SH-SY5Y (cell line): Measurements from ENCODE around the gene EFR3B.

Experiments used
- GATA2 ChIP-seq: IDR thresholded peaks from 2 replicates; pipeline ENCODE4 v1.6.1; 2011; ENCODE audit warnings: mild to moderate bottlenecking, low read depth, low read length
- GATA3 ChIP-seq: IDR thresholded peaks from 2 replicates; pipeline ENCODE4 v1.6.1; 2011; ENCODE audit warnings: low read depth, mild to moderate bottlenecking, low read length, moderate library complexity

The EFR3B gene

GRCh38 chr2:25131253-25131566 lies 89.3 kb downstream of the EFR3B start:
- no peak for TF ChIP-seq GATA2

DNA sequence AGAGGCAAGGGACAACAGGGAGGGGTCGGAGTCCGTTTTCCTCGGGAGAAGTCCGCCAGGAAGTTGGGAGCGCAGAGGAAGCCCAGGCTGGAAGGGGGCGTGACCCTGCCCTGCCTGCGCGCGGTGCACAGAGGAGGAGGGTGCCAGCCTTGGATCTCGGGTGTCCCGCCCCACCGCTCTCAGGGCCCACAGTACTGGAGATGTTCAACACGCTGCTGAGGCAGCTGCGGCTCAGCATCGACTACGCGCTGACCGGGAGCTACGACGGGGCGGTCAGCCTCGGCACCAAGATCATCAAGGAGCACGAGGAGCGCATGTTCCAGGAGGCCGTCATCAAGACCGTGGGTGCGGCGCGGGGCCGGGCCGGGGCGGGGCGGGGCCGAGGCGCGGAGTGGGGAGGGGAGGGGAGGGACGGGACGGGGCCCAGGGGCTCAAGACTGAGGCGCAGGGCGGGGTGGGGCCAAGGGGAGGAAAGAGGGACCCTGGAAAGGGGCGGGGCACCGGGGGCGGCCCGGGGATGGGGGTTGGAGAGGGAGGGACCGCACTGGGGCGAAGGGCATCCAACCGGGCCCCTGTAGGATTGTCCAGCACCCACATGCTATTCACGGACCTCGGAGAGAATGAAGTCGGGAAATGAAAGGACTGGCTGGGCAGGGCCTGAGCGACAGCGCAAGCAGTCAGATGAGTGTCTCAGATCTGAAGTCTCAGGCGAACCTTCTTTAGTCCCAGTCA lies 89.9 kb downstream of the EFR3B start:
- TF ChIP-seq GATA3 (no peak), GATA2 (no peak)

DNA sequence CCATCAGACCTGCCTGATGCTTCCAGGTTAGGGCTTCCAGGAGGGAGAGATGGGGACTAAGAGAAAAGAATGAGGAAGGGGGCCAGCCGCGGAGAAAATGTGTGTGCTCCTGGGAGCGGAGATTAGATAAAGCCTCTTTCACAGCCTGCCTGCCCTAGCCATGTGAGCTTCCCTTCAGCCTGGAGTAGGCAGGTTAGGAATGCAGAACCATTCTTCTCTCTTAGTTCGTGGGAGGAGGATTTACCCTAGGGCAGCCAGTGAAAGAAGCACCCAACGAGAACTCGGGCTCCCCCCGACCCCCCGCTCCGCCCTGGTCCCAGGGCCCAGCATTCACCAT lies 90.4 kb downstream of the EFR3B start:
- TF ChIP-seq GATA2 (no peak), GATA3 (no peak)

DNA sequence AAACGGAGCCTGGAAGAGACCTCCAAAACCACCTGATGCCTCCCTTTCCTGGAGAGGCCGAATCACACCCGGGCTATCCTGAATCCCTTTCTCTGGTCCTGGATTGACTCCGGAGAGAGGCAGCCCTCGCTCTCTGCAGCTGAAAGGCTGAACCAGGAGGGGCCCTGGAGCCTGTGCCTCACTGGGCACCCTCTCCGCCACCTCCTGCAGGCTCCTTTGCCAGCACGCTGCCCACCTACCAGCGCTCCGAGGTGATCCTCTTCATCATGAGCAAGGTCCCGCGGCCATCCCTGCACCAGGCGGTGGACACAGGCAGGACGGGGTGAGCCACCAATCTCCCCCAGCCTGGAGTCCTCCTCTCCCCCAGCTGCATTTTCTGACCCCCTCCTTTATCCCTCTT lies 90.8 kb downstream of the EFR3B start:
- no peak for TF ChIP-seq GATA3
- TF ChIP-seq GATA2 = no peak

DNA sequence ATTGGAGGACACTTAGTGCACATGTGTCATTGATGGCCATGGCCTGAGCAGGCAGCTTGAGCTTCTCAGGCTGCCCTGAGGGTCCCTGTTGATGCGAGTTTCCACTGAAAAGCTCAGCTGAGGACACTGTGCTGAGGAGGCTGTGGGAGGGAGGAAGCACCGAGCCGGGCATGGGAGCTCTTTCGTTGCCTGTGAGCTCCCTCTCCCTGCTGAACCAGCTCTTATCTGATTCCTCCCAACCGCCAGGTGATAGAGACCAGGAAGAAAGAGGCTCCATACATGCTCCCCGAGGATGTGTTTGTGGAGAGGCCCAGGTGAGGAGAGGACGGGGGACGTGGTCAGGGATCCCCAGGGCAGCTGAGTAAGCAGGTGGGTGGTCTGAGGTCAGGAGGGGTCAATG lies 99.2 kb downstream of the EFR3B start:
- TF ChIP-seq GATA3 = no peak
- no peak for TF ChIP-seq GATA2

- TF ChIP-seq GATA3 (no peak), GATA2 (no peak)
Measured at GRCh38 chr2:25145803-25146202, 103.9 kb downstream of the EFR3B start.

- no peak for TF ChIP-seq GATA3
- TF ChIP-seq GATA2 = no peak
Measured at GRCh38 chr2:25146896-25147295, 105.0 kb downstream of the EFR3B start.

DNA sequence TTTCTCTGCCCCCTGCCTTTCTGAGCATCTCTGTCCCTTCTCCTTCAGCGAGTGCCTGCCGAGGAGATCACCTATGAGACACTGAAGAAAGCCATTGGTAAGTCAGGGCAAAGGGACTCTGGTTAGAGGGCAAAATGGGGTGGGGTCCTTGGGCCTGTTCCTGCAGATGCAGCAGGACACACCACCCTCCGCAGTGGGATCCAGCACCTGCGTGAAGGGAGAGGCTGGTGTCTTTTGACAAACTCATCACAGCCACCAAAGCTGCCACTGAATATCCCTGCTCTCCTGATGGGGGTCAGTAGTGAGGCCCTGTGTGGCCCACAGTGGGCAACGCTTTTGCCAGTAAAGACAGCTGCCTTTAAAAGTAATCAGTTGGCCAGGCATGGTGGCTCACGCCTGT lies 107.8 kb downstream of the EFR3B start:
- TF ChIP-seq GATA2 (no peak), GATA3 (no peak)

GRCh38 chr2:25151718-25152117 lies 109.8 kb downstream of the EFR3B start:
- TF ChIP-seq GATA3 (no peak), GATA2 (no peak)

- TF ChIP-seq GATA3 = no peak
- no peak for TF ChIP-seq GATA2
Measured at GRCh38 chr2:25155401-25155800, 113.5 kb downstream of the EFR3B start.

DNA sequence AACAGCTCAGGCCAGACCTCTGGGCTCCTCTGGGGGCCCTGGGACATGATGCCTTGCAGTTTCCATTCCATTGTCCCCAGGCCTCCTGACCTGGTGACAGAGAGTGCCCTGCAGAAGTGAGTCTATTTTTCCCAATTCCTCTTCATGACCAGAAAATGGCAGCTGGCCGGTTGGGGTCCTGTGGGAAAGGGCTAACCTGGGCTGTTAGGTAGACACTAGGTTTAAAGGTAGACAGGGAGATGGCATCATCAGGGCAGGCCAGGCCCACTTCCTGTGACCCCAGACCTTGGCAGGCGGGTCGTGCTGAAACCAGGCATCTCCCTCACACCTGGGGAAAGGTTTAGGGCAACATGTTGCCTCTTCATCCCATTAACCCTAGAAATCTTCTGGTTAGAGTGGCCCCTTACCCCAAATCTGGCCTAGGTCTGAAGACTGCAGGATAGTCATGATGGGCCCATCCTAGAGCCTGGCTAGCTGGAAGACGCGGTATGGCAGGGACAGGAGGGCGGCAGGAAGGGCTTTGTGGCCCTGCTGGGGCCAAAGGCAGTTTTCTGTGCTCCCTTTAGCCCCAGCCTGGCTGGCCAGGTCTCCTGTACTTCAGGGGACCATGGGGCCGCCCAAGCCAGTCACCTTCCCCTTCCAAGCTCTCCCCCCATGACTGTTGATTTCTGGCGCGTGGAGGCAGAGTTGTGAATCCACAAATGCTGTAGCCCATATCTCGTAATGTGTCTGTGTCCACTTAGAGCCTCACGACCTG lies 116.4 kb downstream of the EFR3B start:
- no peak for TF ChIP-seq GATA2
- no peak for TF ChIP-seq GATA3

DNA sequence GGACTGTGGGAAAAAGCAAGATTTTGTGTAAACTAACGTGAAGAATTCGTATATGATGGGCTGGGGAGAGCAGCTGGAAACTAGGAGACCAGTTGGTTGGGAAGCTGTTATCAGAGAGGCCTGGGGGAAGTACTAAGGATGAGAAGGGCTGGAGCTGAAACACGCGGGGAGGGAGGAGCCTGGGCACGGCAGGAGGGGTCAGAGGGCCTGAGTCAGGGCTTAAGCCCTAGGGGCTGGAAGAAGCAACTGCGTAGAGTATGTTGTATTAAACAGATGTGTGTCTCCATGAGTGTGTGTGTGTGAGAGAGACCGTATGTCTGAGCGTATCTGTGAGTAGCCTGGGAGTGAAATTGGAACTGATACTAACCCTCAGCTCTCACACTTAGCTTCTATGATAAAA lies 118.1 kb downstream of the EFR3B start:
- TF ChIP-seq GATA2 (no peak), GATA3 (no peak)

DNA sequence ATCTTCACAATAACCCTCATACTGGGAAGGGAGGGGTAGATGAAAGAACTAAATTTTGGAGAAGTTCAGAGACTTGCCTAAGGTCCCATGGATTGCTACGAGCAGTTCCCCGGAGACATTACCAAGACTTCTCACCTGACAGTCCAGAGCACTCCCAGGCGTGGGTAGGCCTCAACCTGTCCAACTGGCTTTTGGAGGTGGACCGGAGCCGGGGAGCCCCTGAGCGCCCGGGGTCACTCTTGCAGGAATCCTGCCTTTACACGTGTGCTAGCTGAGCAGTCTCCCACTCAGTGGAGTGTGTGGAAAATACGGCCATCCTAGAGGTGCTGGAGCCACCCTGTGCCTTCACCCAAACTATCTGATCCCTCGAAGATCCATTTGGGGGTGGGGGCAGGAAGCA lies 118.5 kb downstream of the EFR3B start:
- TF ChIP-seq GATA3 (no peak), GATA2 (no peak)

DNA sequence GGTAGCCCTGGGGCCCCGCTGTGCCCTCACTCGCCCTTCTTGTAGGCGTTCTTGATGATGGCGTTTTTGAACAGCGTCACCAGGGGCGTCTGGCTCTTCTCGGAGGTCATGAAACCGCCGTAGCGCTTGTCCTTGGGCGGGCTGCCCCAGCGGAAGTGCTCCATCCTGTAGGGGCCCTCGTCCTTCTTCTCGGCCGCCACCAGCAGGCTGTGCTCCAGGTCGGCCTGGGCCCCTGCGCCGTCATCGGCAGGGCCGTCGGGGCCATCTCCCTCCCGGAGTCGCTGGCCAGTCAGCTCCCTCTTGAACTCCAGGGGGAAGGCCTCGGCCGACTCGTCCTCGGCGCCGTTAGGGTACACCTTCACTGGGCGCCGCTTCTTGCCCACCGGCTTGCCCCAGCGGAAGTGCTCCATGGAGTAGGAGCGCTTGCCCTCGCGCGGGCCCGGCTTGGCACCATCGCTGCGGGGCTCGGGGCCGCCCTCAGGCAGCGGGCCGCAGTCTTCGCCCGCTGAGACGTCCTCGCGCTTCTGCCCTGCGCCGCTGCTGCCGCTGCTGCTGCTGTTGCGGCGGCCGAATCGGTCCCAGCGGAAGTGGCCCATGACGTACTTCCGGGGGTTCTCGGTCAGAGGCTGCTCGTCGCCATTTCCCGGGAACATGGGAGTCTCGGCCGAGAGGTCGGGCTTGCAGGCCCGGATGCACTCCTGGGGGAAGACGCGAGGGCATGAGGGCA lies 119.3 kb downstream of the EFR3B start:
- TF ChIP-seq GATA3 (no peak), GATA2 (no peak)

GRCh38 chr2:25164561-25164960 lies 122.7 kb downstream of the EFR3B start:
- no peak for TF ChIP-seq GATA3
- TF ChIP-seq GATA2 = no peak

DNA sequence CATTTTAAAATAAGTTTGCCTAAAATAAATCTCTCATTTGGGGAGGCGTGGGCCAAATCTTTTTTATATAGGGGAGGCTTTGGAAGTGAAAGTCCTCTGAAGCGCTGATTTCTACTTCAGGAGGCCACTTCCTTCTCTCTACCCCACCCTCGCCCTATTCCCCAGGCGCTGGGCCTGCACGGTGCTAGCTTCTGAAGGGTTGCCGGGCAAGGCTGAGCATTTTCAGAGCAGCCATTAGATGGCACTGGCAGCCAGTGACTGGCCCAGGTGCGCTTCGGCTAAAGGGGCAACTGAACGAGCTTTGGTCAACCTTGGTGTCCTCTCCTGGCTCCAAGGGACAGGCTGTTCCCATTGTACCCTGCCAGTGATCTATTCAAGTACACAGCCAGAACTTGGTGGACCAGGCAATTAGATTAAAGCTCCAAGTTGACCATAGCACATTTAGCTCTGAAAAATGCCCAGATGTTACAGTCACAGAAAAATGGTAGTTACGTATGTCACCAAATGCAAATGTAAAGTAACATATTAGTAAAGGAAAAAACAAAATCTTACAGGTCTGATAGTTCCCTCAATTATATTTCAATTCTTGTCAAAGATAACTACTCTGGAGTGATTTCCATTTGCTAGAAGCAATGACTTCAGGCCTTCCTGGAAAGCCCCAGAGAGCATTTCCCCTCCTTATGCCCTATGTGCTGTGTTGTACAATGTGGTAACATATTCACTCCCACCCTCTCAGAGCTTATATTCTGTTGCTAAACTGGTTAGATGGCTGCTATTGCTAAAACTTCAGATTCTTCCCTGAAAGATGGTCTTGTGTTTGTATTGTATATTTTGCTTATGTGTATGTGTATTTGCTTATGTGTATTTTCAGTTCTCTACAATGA lies 124.4 kb downstream of the EFR3B start:
- TF ChIP-seq GATA3 = no peak
- TF ChIP-seq GATA2 = no peak
